Activated T-helper 2 cell treated with anti-CD3 and anti-CD28 coated beads, Interferon-gamma antibody, Interleukin-2, Interleukin-4, amounts not matched to agents 10 μg/mL and 5 μg/mL and 100 μg/mL, durations not matched to agents 14 hours and 24 hours and 36 hours (primary cell): Measurements from ENCODE around the gene KAZN. TPM values are rescaled to one million over a fixed set of nuclear protein-coding genes. Genes with fewer than 3 reads are reported as not detected.

Experiments
- DNase-seq: peaks from one replicate; pipeline ENCODE4 v3.0.0; 2021; ENCODE audit warnings: low spot score
- H3K27ac Mint-ChIP-seq: one replicate; pipeline ENCODE4 v1.8.0; 2021; ENCODE audit warnings: mixed read lengths
- H3K27me3 Mint-ChIP-seq: one replicate; pipeline ENCODE4 v1.8.0; 2021; ENCODE audit warnings: low read depth, mixed read lengths
- H3K36me3 Mint-ChIP-seq: one replicate; pipeline ENCODE4 v1.8.0; 2021; ENCODE audit warnings: low read depth, mixed read lengths
- H3K4me1 Mint-ChIP-seq: one replicate; pipeline ENCODE4 v1.8.0; 2021; ENCODE audit warnings: low read depth, mixed read lengths
- H3K4me3 Mint-ChIP-seq: one replicate; pipeline ENCODE4 v1.8.0; 2021; ENCODE audit warnings: low read depth, mild to moderate bottlenecking, moderate library complexity, mixed read lengths
- H3K9me3 Mint-ChIP-seq: one replicate; pipeline ENCODE4 v1.8.0; 2021; ENCODE audit warnings: mixed read lengths
- intact Hi-C: fragments of 100-400 bp; cut with micrococcal nuclease; formaldehyde crosslinking; loops from one replicate; pipeline ENCODE4 v1.15.1; 2023
- total RNA-seq: library from RNA; stranded (reverse); gene quantifications from 2 replicates; pipeline ENCODE4 v1.2.3, GENCODE V29; 2022

KAZN gene
- total RNA-seq, 1 donor from 2014 or later: 0.68 TPM

GRCh38 chr1:15016001-15016400, 417.5 kb downstream of the KAZN start:
- H3K27ac Mint-ChIP-seq: no peak overlapping the region
- H3K4me3 Mint-ChIP-seq: no peak overlapping the region
- no peaks in the 10 kb centered on the region for H3K36me3 Mint-ChIP-seq
- H3K27me3 Mint-ChIP-seq: no peaks in the 10 kb centered on the region
- no peaks in the 10 kb centered on the region for H3K4me1 Mint-ChIP-seq
- H3K9me3 Mint-ChIP-seq: no peaks in the 10 kb centered on the region
- no peak for DNase-seq
- intact Hi-C loops: no loop called here

GRCh38 chr1:15016526-15016925, 418.0 kb downstream of the KAZN start:
- H3K9me3 Mint-ChIP-seq: no peaks in the 10 kb centered on the region
- intact Hi-C loops: no loop called here
- H3K4me3 Mint-ChIP-seq: no peak overlapping the region
- no peaks in the 10 kb centered on the region for H3K27me3 Mint-ChIP-seq
- no peaks in the 10 kb centered on the region for H3K4me1 Mint-ChIP-seq
- DNase-seq: no peak
- no peaks in the 10 kb centered on the region for H3K36me3 Mint-ChIP-seq
- no peak overlapping the region for H3K27ac Mint-ChIP-seq

- Mint-ChIP-seq H3K4me3 (no peak overlapping the region), H3K36me3 (no peaks in the 10 kb centered on the region), H3K9me3 (no peaks in the 10 kb centered on the region), H3K27me3 (no peaks in the 10 kb centered on the region), H3K27ac (no peak overlapping the region), H3K4me1 (no peaks in the 10 kb centered on the region)
- DNase-seq: no peak
- intact Hi-C loops: no loop called here
Measured at GRCh38 chr1:15017120-15017519, 418.6 kb downstream of the KAZN start.

GRCh38 chr1:15018767-15019166, 420.3 kb downstream of the KAZN start:
- DNase-seq: no peak
- intact Hi-C loops: no loop called here
- no peaks in the 10 kb centered on the region for H3K9me3 Mint-ChIP-seq
- H3K27ac Mint-ChIP-seq: no peak overlapping the region
- no peak overlapping the region for H3K4me3 Mint-ChIP-seq
- no peaks in the 10 kb centered on the region for H3K36me3 Mint-ChIP-seq
- no peaks in the 10 kb centered on the region for H3K27me3 Mint-ChIP-seq
- H3K4me1 Mint-ChIP-seq: no peaks in the 10 kb centered on the region

- Mint-ChIP-seq H3K36me3 (no peaks in the 10 kb centered on the region), H3K4me1 (no peaks in the 10 kb centered on the region), H3K9me3 (no peaks in the 10 kb centered on the region), H3K27me3 (no peaks in the 10 kb centered on the region), H3K27ac (no peak overlapping the region), H3K4me3 (no peak overlapping the region)
- intact Hi-C loops: no loop called here
- no peak for DNase-seq
Measured at GRCh38 chr1:15020943-15021745, 422.7 kb downstream of the KAZN start.

- intact Hi-C loops: no loop called here
- DNase-seq: no peak
- Mint-ChIP-seq H3K27ac (no peak overlapping the region), H3K27me3 (no peaks in the 10 kb centered on the region), H3K9me3 (no peaks in the 10 kb centered on the region), H3K4me3 (no peak overlapping the region), H3K4me1 (no peaks in the 10 kb centered on the region), H3K36me3 (no peaks in the 10 kb centered on the region)
Measured at GRCh38 chr1:15022048-15022447, 423.6 kb downstream of the KAZN start.

- DNase-seq: no peak
- no peaks in the 10 kb centered on the region for H3K36me3 Mint-ChIP-seq
- H3K4me1 Mint-ChIP-seq: no peaks in the 10 kb centered on the region
- intact Hi-C loops: no loop called here
- H3K4me3 Mint-ChIP-seq: no peak overlapping the region
- H3K27me3 Mint-ChIP-seq: no peaks in the 10 kb centered on the region
- H3K9me3 Mint-ChIP-seq: no peaks in the 10 kb centered on the region
- no peak overlapping the region for H3K27ac Mint-ChIP-seq
Measured at GRCh38 chr1:15023205-15023604, 424.7 kb downstream of the KAZN start.

GRCh38 chr1:15023976-15024375, 425.5 kb downstream of the KAZN start:
- Mint-ChIP-seq H3K36me3 (no peaks in the 10 kb centered on the region), H3K27ac (no peak overlapping the region), H3K4me3 (no peak overlapping the region), H3K4me1 (no peaks in the 10 kb centered on the region), H3K27me3 (no peaks in the 10 kb centered on the region), H3K9me3 (no peaks in the 10 kb centered on the region)
- no peak for DNase-seq
- intact Hi-C loops: no loop called here

- DNase-seq: no peak
- Mint-ChIP-seq H3K9me3 (no peaks in the 10 kb centered on the region), H3K4me1 (no peaks in the 10 kb centered on the region), H3K27ac (no peak overlapping the region), H3K27me3 (no peaks in the 10 kb centered on the region), H3K4me3 (no peak overlapping the region), H3K36me3 (no peaks in the 10 kb centered on the region)
- intact Hi-C loops: loop anchor here (2.0 kb wide), 1 partner anchor 111 kb away; no protein-coding TSS in a partner anchor
Measured at GRCh38 chr1:15026117-15026489, 427.6 kb downstream of the KAZN start.

GRCh38 chr1:15027515-15027986, 429.1 kb downstream of the KAZN start:
- DNase-seq: no peak
- intact Hi-C loops: loop anchor here (2.0 kb wide), 1 partner anchor 113 kb away; no protein-coding TSS in a partner anchor
- H3K9me3 Mint-ChIP-seq: no peaks in the 10 kb centered on the region

GRCh38 chr1:15028102-15028501, 429.6 kb downstream of the KAZN start:
- Mint-ChIP-seq H3K36me3 (no peaks in the 10 kb centered on the region), H3K4me3 (no peak overlapping the region), H3K9me3 (no peaks in the 10 kb centered on the region), H3K27ac (no peak overlapping the region), H3K4me1 (no peaks in the 10 kb centered on the region), H3K27me3 (no peaks in the 10 kb centered on the region)
- intact Hi-C loops: no loop called here
- DNase-seq: no peak

More at GRCh38 chr1:15027515-15027986, 429.1 kb downstream of the KAZN start:
- H3K27ac Mint-ChIP-seq: no peak overlapping the region
- no peaks in the 10 kb centered on the region for H3K4me1 Mint-ChIP-seq
- no peaks in the 10 kb centered on the region for H3K36me3 Mint-ChIP-seq
- no peaks in the 10 kb centered on the region for H3K27me3 Mint-ChIP-seq
- H3K4me3 Mint-ChIP-seq: no peak overlapping the region

GRCh38 chr1:15028616-15029015, 430.1 kb downstream of the KAZN start:
- Mint-ChIP-seq H3K9me3 (no peaks in the 10 kb centered on the region), H3K27me3 (no peaks in the 10 kb centered on the region), H3K4me1 (no peaks in the 10 kb centered on the region), H3K4me3 (no peak overlapping the region), H3K27ac (no peak overlapping the region), H3K36me3 (no peaks in the 10 kb centered on the region)
- intact Hi-C loops: no loop called here
- no peak for DNase-seq

GRCh38 chr1:15029036-15029435, 430.6 kb downstream of the KAZN start:
- Mint-ChIP-seq H3K9me3 (no peaks in the 10 kb centered on the region), H3K4me1 (peaks cover 2% of the 10 kb centered on the region), H3K27ac (no peak overlapping the region), H3K36me3 (no peaks in the 10 kb centered on the region), H3K4me3 (no peak overlapping the region), H3K27me3 (no peaks in the 10 kb centered on the region)
- DNase-seq: no peak
- intact Hi-C loops: no loop called here
